Mammary epithelial cell (primary cell): ENCODE measurements around the gene ODAM.

ENCODE experiments used
- EZH2 ChIP-seq: IDR thresholded peaks from 2 replicates; pipeline ENCODE4 v1.6.1; 2012; ENCODE audit warnings: low read length, inconsistent platforms, borderline replicate concordance
- TF ChIP-seq, protein P1 (sequence below), 2 donors: IDR thresholded peaks in 1 of 2; conservative IDR thresholded peaks in 1 of 2; 2 replicates each; pipeline ENCODE4 v1.5.1; 2011 to 2012; ENCODE audit warnings: inconsistent platforms in 2 of 2, low read length in 2 of 2, mild to moderate bottlenecking in 2 of 2, control low read depth in 1 of 2, low read depth in 1 of 2; ENCODE audit not compliant: insufficient read depth in 1 of 2; ENCODE audit errors: extremely low read depth in 1 of 2

DNA sequence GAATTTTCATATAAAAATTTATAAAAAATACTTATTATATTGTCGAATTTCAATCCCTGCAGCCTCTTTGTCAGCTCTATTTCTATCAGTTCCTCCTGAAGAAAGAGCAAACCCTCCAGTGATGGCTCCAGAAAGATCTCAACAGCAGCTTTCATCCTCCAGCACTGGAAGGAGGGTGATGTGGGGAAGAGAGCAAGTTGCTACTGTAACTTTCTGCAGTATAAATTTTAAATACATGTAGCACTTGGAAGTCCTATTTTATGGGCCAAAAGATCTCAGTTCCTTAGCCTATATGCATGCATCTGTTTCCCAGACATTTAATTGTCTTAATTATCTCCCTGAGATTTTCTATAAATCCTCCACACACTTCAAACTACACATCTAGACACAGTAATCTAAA, 13.7 kb upstream of the ODAM start:
- TF ChIP-seq, protein P1, sequence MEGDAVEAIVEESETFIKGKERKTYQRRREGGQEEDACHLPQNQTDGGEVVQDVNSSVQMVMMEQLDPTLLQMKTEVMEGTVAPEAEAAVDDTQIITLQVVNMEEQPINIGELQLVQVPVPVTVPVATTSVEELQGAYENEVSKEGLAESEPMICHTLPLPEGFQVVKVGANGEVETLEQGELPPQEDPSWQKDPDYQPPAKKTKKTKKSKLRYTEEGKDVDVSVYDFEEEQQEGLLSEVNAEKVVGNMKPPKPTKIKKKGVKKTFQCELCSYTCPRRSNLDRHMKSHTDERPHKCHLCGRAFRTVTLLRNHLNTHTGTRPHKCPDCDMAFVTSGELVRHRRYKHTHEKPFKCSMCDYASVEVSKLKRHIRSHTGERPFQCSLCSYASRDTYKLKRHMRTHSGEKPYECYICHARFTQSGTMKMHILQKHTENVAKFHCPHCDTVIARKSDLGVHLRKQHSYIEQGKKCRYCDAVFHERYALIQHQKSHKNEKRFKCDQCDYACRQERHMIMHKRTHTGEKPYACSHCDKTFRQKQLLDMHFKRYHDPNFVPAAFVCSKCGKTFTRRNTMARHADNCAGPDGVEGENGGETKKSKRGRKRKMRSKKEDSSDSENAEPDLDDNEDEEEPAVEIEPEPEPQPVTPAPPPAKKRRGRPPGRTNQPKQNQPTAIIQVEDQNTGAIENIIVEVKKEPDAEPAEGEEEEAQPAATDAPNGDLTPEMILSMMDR (conservative IDR thresholded peaks at IDR 0.05 in 1 of 2, IDR thresholded peaks at IDR 0.05 in 1 of 2; ENCODE audit: extremely low read depth in 1 of 2, insufficient read depth in 1 of 2, low read depth in 1 of 2, low read length in 2 of 2), result no peak
- no peak for TF ChIP-seq EZH2
